ENCODE results near the gene SLC25A12.

The SLC25A12 gene

DNA sequence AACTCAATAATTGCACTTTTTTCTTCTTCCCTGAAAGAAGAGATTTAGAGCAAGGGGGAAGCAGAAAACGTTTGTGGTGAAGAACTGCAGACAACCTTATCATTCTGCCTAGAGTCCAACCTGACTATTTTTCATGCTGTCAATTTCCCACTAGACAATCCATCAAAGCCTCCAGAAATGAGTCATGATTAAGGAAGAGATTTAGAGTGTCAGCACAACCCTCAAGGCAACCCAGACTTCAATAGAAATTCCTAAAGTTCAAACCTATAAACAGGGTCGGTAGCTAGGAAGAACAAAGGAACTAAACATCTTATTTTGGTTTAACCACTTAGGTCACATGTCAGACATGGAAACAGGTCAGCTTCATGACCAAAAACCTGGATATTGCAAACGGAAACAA is 86.9 kb downstream of the SLC25A12 start:
- TF ChIP-seq CTCF (IDR thresholded peaks at IDR 0.05; ENCODE audit: control insufficient read depth, extremely low read depth, insufficient read depth) = no peak
- H3K4me3 ChIP-seq (ENCODE audit: low read depth, low read length) = no peak overlapping the region
- DNase-seq (ENCODE audit: low read depth) = no peak

GRCh38 chr2:171804456-171804855 is 89.6 kb downstream of the SLC25A12 start:
- H3K4me3 ChIP-seq (ENCODE audit: low read depth, low read length) = no peak overlapping the region
- TF ChIP-seq CTCF (IDR thresholded peaks at IDR 0.05; ENCODE audit: control insufficient read depth, extremely low read depth, insufficient read depth) = no peak
- no peak for DNase-seq (ENCODE audit: low read depth)

GRCh38 chr2:171803757-171804156 is 90.3 kb downstream of the SLC25A12 start:
- TF ChIP-seq CTCF (IDR thresholded peaks at IDR 0.05; ENCODE audit: control insufficient read depth, extremely low read depth, insufficient read depth) = no peak
- H3K4me3 ChIP-seq (ENCODE audit: low read depth, low read length) = no peak overlapping the region
- DNase-seq (ENCODE audit: low read depth) = no peak

DNA sequence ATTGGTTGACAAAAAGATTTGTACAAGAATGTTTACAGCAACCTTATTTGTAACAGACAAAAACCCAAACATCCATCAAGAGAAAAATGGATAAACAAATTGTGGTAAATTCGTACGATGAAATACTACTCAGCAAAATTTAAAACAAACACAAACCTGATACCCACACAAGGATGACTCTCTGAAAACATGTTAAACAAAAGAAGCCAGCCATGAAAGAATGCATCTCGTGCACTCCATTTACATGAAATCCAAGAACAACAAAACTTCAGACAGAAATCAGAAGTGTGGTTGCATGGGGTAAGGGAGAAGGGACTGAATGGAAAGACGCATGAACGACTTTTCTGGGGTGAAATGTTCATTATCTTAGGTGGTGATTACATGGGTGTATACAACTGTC is 93.4 kb downstream of the SLC25A12 start:
- no peak for TF ChIP-seq CTCF (IDR thresholded peaks at IDR 0.05; ENCODE audit: control insufficient read depth, extremely low read depth, insufficient read depth)
- no peak for DNase-seq (ENCODE audit: low read depth)
- no peak overlapping the region for H3K4me3 ChIP-seq (ENCODE audit: low read depth, low read length)

DNA sequence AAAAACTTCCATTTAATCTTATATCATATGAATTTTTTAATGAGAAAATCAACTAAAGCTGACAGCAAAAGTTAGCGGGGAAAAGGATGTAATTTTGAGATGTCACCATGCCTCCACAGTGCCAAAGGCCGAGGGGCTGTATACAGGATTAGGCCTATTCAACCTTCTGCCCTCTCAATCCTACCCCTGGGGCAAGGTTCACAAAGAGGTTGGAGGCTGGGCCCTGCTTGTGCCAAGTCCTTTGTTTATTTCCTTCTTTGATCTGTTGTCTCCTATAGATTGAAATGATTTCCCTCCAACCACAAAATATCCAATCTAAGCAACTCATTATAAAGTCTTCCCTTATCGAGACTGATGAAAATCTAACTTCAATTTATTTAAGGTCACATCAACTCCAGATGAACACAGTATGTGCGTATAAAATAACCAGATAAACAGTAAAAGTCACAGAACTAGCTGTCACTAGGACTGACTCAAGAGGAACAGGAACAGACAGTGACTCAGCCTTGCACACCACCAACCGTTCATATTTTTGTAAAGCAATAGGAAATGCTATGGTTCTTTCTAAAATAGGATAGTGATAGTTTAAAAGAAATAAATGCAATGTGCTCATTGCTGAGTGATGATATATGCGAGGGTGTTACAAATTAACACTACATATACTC is 95.8 kb downstream of the SLC25A12 start:
- H3K4me3 ChIP-seq (ENCODE audit: low read depth, low read length) = no peak overlapping the region
- no peak for DNase-seq (ENCODE audit: low read depth)
- TF ChIP-seq CTCF (IDR thresholded peaks at IDR 0.05; ENCODE audit: control insufficient read depth, extremely low read depth, insufficient read depth) = no peak

DNA sequence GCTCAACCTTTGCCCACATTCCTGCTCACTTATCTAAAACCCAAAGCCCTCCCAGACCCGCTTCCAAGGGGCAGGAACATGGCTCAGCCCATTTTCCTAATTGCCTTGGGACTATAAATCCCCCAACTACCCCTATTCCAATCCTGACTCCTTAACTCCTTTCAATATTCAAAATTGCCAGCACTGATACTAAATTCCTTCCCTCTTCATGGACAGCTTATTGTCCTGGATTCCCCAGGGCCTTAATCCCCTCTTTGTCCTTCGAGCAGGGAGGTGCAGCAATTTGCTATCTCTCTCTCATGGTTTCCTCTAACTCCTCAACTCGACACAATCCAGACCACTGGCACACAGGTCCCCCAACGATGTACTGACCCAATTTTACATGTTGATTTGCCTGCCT is 99.1 kb downstream of the SLC25A12 start:
- no peak for DNase-seq (ENCODE audit: low read depth)
- no peak overlapping the region for H3K4me3 ChIP-seq (ENCODE audit: low read depth, low read length)
- no peak for TF ChIP-seq CTCF (IDR thresholded peaks at IDR 0.05; ENCODE audit: control insufficient read depth, extremely low read depth, insufficient read depth)

Data from LNCaP clone FGC (cell line).